Thoracic aorta (tissue), 2 donors: ENCODE measurements around the gene PRTN3. TPM values are rescaled to one million over a fixed set of nuclear protein-coding genes. Genes with fewer than 3 reads are reported as not detected.
"Not testable (repeated sequence)": the region's sequence is repeated elsewhere in the genome, so short reads cannot be mapped to it uniquely, and the experiment has no call there.

Experiments
- ATAC-seq: fragments of 150-250 bp; one replicate; pipeline ENCODE4 v1.8.0; 2017; ENCODE audit warnings: low read depth; ENCODE audit not compliant: insufficient number of reproducible peaks, low FRiP score
- DNase-seq: peaks from one replicate; pipeline ENCODE4 v3.0.0-alpha.2; 2020; ENCODE audit warnings: low spot score
- H3K27ac ChIP-seq, 2 donors: fragments of 200-600 bp; sonication (generic); 1 replicate in 1 of 2; 2 replicates in 1 of 2; pipeline ENCODE4 v1.5.1; 2016; ENCODE audit warnings: mild to moderate bottlenecking in 2 of 2, moderate library complexity in 2 of 2
- H3K27me3 ChIP-seq: fragments of 200-600 bp; sonication (generic); replicated peaks from 2 replicates; pipeline ENCODE4 v1.6.0; 2016; ENCODE audit warnings: mild to moderate bottlenecking; ENCODE audit not compliant: insufficient read depth
- H3K36me3 ChIP-seq: fragments of 200-600 bp; sonication (generic); one replicate; pipeline ENCODE4 v1.5.1; 2016
- H3K4me1 ChIP-seq, 2 donors: fragments of 200-600 bp; sonication (generic); 1 replicate in 1 of 2; 2 replicates in 1 of 2; pipeline versions ENCODE4 v1.5.1 to v1.6.0; 2016; ENCODE audit warnings: low read depth in 2 of 2, mild to moderate bottlenecking in 1 of 2; ENCODE audit not compliant: control insufficient read depth in 1 of 2
- H3K4me3 ChIP-seq: fragments of 200-600 bp; sonication (generic); 2 replicates; pipeline ENCODE4 v1.5.1; 2016; ENCODE audit warnings: mild to moderate bottlenecking
- H3K9me3 ChIP-seq: fragments of 200-600 bp; sonication (generic); 2 replicates; pipeline ENCODE4 v1.5.1; 2016
- total RNA-seq, 2 donors: library from RNA; depleted of rRNA; stranded (reverse); fragments of >200 nt; gene quantifications; one replicate each; pipeline versions ENCODE4 v1.1.0 to v1.2.3, GENCODE V29; 2016
- TF ChIP-seq, protein P1 (sequence below): fragments of 200-600 bp; sonication (generic); IDR thresholded peaks from one replicate; pipeline ENCODE4 v1.5.1; 2019; ENCODE audit warnings: antibody characterized with exemption

PRTN3 gene
- total RNA-seq, 2 donors from 2014 or later: not detected

- no peak for DNase-seq
- H3K4me3 ChIP-seq: no peak overlapping the region
- ATAC-seq: no peak
- TF ChIP-seq, protein P1, sequence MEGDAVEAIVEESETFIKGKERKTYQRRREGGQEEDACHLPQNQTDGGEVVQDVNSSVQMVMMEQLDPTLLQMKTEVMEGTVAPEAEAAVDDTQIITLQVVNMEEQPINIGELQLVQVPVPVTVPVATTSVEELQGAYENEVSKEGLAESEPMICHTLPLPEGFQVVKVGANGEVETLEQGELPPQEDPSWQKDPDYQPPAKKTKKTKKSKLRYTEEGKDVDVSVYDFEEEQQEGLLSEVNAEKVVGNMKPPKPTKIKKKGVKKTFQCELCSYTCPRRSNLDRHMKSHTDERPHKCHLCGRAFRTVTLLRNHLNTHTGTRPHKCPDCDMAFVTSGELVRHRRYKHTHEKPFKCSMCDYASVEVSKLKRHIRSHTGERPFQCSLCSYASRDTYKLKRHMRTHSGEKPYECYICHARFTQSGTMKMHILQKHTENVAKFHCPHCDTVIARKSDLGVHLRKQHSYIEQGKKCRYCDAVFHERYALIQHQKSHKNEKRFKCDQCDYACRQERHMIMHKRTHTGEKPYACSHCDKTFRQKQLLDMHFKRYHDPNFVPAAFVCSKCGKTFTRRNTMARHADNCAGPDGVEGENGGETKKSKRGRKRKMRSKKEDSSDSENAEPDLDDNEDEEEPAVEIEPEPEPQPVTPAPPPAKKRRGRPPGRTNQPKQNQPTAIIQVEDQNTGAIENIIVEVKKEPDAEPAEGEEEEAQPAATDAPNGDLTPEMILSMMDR: no peak
- no peak overlapping the region for H3K27ac ChIP-seq
- no peaks in the 10 kb centered on the region for H3K27me3 ChIP-seq
- no peaks in the 10 kb centered on the region for H3K4me1 ChIP-seq
- peaks cover 20% of the 10 kb centered on the region for H3K36me3 ChIP-seq
- H3K9me3 ChIP-seq: no peaks in the 10 kb centered on the region
Observed at GRCh38 chr19:815079-815774, 25.6 kb upstream of the PRTN3 start.

GRCh38 chr19:815775-816499 lies 24.9 kb upstream of the PRTN3 start:
- peaks cover 13% of the 10 kb centered on the region for H3K36me3 ChIP-seq
- H3K4me1 ChIP-seq: no peaks in the 10 kb centered on the region
- H3K27ac ChIP-seq: no peak overlapping the region
- TF ChIP-seq, protein P1: no peak
- H3K27me3 ChIP-seq: no peaks in the 10 kb centered on the region
- no peak overlapping the region for H3K4me3 ChIP-seq
- DNase-seq (no peak), ATAC-seq (no peak)
- no peaks in the 10 kb centered on the region for H3K9me3 ChIP-seq

GRCh38 chr19:816500-816857 lies 24.3 kb upstream of the PRTN3 start:
- Histone ChIP-seq H3K4me3 (no peak overlapping the region), H3K9me3 (no peaks in the 10 kb centered on the region), H3K4me1 (peaks cover 2 to 3% of the 10 kb centered on the region in 2 donors), H3K36me3 (peaks cover 8% of the 10 kb centered on the region), H3K27me3 (peaks cover 3% of the 10 kb centered on the region), H3K27ac (no peak overlapping the region)
- no peak for ATAC-seq
- TF ChIP-seq, protein P1: no peak
- DNase-seq: no peak

DNA sequence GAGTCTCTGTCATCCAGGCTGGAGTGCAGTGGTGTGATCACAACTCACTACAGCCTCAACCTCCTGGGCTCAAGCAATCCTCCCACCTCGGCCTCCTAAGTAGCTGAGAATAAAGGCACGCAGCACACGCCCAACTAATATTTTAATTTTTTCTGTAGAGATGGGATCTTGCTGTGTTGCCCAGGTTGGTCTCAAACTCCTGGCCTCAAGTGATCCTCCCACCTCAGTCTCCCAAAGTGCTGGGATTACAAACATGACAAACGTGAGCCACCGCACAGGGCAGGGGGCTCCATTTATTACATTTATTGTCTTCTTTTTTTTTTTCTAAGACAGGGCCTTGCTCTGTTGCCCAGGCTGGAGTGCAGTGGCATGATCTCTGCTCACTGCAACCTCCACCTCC lies 20.6 kb upstream of the PRTN3 start:
- peaks cover 12% of the 10 kb centered on the region for H3K27me3 ChIP-seq
- not testable (repeated sequence) for H3K9me3 ChIP-seq, H3K36me3 ChIP-seq, H3K27ac ChIP-seq, DNase-seq, ATAC-seq, H3K4me1 ChIP-seq, H3K4me3 ChIP-seq

DNA sequence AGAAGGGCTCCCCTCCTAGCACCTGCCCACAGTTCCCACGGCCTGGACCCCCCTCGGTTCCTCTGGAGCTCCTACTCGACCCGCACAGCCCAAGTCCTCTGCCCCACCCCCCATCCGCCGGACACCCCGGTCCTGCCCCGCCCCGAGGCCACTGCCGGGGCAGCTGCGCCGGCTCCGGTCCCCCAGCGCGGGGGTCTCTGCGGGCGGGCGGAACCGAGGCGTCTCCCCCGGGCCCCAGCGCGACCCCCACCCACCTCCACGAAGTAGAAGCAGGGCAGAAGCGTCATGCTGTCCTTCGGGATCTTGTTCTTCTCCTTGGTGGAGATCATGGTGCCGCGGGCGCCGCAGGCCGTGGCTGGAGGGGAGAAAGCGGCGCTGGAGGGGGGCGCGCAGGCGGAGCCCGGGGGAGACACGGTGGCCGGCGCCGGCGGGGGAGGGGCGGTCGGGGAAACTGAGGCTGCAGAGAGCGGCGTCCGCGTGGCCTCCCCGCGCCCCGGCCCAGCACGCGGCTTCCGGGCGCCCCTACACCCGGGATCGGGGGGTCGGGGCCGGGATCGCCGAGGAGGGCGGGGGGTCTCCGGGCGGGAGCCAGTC lies 19.5 kb upstream of the PRTN3 start:
- ATAC-seq: no peak
- H3K36me3 ChIP-seq: no peaks in the 10 kb centered on the region
- no peak overlapping the region for H3K27ac ChIP-seq
- DNase-seq: no peak
- H3K4me3 ChIP-seq: peak overlapping the region; percentile 53
- no peaks in the 10 kb centered on the region for H3K9me3 ChIP-seq
- H3K4me1 ChIP-seq: peaks cover 6 to 8% of the 10 kb centered on the region in 2 donors
- TF ChIP-seq, protein P1: no peak
- peaks cover 12% of the 10 kb centered on the region for H3K27me3 ChIP-seq
